HG02610 (cell line): Measurements from ENCODE around the gene NR6A1.

Experiments
- ATAC-seq: cut with Tn5 transposase; IDR thresholded peaks from one replicate; pipeline ENCODE4 v1.9.1; 2021; ENCODE audit warnings: mild to moderate bottlenecking, moderate library complexity; ENCODE audit not compliant: unreplicated experiment

Gene NR6A1

DNA sequence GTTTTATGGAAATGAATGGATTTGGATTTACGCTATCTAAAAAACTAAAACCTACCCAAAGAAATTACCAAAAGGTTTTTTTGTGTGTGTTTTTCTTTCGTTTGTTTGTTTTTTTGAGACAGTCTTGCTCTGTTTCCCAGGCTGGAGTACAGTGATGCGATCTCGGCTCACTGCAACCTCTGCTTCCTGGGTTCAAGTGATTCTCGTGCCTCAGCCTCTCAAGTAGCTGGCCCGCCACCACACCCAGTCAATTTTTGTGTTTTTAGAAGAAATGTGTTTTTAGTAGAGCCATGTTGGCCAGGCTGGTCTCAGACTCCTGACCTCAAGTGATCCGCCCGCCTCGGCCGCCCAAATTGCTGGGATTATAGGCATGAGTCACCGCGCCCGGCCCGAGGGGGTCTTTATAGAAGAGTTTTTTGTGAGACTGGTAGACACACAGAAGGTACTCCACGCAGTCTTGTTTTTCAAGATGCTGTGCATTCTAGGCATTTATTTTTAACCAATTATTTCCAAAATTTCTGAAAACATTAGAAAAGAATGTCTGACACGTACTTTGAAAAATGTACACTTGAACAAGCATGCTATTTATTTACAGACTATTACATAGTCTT, 75.7 kb downstream of the NR6A1 start:
- no peak for ATAC-seq

DNA sequence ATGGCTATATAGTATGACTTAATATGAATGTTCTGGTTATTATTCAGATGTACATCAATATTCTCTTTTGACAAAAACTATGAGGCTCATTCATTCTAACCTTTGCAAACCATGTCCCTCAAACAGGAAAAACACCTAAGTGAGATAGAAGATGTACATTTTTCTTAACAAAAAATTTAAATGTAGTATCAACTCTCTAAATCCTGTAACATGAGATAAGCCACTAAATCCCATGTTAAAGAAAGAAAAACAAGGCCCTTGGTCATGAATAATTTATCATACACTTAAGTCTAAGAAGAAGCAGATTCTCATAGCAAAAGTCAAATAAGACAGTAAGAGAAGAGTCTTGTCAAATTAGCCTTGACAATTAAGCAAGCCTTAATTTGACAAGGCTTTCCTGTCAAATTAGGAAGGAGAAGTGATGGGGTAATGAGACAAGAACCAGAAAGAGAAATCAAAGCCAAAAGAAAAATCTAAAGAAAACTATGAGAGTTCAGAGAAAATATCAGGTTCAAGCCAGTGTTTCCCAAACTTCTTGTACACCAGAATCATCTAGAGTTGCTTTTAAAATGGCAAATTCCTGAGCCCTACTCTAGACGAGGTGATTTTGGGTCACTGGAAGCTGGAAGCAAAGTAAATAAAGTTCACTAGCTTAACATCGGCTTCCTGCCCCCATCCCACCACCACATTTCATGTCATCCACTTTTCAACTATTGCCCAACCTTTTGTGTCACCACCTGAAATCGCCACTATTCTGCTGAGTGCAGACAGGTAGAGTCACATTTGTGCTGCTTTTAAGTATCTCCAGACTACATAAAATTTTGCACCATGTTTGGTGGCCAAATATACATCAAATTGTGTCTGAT, 76.5 kb downstream of the NR6A1 start:
- no peak for ATAC-seq

DNA sequence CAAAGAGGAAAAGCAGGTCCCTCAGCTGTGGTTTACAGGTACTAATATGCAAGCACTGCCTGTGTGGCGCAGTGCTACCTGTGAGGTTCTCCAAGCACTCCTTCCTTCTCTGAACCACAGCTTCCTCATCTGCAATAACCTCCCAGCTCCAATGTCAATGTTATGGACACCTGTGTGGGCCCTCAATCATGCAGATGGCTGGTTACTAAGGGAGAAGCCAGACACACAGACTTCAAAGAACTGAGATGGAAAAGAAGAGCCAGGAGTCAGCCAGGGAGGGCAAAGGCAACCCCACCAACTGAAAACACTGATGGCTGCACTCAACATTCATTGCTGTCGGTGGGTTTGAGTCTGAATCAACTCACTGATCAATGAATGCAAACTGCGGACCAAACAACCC, 77.7 kb downstream of the NR6A1 start:
- no peak for ATAC-seq

DNA sequence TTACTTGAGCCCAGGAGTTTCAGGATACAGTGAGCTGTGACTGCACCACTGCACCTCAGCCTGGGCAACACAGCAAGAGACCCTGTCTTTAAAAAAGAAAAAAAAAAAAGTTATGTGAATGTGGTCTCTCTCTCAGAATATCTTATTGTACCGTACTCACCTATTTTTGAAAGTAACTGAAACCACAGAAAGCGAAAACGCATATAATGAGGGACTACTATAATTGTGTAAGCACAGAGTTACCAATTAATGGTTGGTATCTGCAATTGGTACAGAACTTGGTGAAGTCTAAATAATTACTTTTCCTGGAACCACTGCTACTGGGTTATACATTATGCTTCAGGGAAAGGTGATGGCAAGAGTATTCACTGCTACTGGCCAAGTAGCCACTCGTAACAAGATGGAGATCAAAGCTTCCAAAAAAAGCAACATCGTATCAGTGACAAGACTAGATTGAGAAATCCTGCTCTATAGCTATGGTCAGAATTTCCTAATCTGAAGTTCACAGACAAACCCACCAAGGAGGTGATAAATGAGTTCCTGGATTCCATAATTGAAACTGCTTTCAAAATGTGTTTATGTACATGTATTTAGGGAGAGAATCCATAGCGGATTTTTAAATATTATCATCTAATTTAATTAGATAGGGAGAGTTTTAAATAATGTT, 82.7 kb downstream of the NR6A1 start:
- no peak for ATAC-seq

DNA sequence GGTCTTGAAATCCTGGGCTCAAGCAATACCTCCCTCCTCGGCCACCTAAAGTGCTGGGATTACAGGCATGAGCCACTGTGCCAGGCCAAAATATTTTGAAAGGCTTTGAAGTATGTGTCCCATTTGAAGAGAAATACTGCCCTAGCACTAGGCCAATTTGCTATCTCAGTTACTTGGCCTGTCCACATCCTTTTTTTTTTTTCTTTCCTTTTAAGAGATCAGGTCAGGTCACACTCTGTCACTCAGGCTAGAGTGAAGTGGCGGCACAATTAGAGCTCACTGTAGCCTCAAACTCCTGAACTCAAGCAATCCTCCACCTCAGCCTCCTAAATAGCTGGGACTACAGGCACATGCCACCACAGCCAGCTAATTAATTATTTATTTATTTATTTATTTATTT, 84.2 kb downstream of the NR6A1 start:
- no peak for ATAC-seq

DNA sequence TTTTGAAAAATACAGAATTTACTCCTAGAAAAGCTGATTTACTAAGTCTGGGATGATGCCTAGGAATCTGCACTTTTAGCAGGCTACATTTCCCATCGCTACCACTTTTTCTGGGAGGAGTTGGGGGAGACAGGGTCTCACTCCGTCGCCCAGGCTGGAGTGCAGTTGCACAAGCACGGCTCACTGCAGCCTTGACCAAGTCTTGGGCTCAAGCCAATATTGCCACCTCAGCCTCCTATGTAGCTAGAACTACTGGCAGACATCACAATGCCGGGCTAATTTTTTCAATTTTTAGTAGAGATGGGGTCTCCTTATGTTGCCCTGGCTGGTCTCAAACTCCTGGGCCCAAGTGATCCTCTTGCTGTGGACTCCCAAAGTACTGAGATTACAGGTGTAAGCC, 85.9 kb downstream of the NR6A1 start:
- no peak for ATAC-seq

DNA sequence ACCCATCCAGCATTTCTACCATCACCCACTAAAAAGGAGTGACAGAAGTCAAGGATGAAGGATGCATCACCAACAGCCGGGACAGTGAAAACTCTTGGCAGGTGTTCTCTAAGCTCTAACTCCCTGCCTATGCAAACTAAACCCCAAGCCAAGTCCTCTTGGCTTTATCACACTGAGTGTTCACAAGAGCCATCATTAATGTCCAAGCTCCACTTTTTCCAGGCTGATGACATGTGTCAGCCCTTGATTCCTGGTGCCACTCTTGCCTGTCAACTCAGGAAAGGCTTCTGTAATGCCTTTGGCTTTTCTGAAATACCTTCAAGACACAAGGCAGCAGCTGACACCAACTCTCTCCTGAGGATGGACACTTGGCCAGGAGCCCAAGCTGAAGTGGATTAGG, 86.9 kb downstream of the NR6A1 start:
- ATAC-seq, result no peak

DNA sequence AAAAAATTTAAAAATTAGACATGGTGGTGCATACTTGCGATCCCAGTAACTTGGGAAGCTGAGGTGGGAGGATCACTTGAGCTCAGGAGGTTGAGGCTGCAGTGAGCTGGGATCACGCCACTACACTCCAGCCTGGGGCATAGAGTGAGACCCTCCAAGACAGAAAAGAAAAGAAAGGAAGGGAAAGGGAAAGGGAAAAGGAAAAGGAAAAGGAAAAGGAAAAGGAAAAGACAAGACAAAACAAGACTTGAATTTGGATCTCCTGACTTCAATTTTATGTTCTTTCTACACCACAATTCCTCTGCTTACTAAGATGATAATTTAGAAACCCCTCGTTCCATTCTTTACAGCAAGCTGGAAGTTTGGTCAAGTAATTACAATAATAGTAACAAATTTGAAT, 88.1 kb downstream of the NR6A1 start:
- no peak for ATAC-seq

DNA sequence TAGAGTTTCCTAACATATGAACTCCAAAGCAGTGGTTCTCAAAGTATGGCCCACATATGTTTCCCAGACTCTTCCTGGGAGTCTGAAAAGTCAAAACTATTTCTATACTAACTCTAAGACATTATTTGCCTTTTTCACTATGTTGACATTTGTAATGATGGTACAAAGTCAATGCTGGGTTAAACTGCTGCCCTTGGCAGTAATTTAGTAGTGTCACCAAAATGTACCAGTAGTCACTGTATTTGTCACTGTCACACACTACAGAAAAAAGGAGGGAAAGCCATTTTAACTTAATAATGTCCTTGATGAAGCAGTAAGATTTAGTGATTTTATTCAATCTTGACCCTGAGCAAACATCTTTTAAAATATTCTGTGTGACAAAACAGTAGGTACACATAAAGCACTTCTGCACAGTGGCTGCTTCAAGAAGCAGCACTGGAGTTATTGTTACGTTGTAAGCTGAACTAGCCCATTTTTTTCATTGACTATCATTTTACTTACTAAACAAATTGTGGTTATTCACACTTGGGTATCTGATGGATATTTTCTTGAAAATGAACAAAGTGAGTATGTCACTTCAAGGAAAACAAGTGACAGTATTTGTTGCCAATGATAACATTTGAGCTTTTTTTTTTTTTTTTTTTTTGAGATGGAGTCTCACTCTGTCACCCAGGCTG, 90.3 kb downstream of the NR6A1 start:
- no peak for ATAC-seq

DNA sequence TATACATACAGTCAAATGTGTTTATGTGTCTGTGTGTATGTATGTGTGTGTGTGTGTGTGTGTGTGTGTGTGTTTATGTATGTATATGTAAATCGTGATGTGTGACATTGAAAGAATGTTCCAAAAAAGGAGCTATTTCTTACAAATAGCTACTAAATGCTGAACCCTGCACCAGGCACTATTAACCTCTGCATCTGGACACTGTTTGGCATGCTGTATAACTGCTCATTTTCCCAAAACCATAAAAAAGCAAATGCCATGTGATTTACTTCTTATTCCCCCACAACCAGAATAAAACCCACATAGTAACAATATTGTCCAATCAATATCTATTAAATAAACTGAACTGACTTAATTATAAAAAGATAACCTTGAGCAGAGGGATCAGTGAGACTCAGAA, 91.1 kb downstream of the NR6A1 start:
- no peak for ATAC-seq

DNA sequence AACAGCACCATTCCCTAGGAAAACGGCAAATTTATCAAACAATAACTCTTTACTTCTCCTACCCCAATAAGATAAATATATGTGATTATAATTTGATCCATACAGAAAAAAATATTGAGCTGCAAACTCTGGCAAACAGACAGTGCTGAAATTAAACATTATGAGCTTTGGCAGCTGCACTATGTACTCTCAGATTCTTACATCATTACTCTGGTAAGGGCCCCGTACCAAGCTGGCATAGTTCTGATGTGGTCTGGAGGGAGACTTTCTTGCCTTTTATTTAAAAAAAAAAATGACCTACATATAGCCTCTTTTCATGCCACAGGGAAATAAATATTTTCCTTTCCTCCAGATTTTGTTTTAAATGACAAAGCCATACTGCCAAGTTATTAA, 95.0 kb downstream of the NR6A1 start:
- ATAC-seq, result no peak

DNA sequence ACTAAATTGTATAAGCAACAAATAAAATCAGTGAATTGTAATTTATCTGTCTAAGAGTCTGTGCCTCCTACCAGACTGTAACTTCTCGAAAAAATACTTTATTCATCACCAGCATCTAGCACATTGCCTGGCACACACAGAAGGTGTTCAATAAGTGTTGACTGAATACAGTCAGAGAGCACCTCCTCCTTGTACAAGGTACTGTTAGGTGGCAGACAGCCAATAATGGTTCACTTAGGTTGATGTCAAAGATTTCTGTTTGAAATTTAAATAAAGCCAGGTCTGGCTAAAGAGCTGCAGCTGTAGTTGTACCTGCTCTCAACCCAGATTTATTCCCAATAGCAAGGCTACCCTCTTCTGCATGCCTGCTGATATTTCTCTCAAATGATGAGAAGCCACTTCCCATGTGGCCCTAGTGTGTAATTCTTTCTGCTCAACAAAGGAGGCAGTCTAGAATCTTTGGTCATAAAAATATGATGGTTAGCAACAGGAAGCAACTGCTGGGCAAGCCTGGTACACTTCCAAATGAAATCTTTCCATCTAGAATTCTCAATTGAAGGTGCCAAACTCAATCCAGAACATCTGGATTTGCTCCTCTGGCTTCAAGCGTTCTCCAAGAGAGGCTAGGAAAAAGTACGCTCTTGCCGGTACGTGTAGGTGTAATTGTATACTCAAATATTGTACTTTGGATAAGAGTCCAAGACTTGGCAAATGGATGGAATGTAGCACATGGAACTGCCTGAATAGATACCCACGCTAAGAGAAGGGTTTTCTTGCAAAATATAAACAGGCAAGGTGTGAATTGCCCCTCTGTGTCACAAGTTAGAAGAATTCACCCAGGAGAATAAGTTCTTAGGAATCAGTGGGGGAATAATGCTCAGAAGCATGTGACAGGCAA, 95.6 kb downstream of the NR6A1 start:
- ATAC-seq, result no peak

DNA sequence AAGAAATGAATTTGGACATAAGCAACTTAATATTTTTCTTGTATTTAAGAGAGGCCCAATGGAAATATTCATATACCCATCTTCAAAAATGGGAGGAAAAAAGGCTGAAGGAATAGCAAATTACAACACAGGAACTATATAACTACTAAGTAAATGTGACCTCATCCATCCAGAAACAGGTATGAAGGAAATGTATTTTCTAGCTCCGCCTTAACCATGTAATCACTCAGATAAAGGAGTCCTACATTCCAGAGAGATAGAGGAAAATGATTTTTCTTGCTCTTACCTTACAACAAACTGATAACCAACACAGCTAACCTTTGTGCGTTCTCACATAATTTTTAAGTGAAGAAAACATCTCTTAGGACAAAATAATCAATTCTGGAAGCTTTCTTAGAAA, 96.5 kb downstream of the NR6A1 start:
- no peak for ATAC-seq

DNA sequence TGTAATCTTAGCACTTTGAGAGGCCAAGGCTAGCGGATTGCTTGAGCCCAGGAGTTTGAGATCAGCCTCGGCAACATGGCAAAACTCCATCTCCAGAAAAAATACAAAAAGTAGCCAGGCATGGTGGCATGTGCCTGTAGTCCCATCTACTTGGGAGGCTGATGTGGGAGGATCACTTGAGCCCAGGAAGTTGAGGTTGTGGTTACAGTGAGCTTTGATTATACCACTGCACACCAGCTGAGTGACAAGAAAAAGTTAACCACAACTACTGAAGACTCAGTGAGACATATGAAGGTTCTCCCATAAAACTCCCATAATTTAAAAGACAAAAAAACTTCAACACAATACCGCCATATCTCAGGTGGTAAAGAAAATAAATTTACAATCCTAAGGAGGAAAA, 98.0 kb downstream of the NR6A1 start:
- no peak for ATAC-seq

DNA sequence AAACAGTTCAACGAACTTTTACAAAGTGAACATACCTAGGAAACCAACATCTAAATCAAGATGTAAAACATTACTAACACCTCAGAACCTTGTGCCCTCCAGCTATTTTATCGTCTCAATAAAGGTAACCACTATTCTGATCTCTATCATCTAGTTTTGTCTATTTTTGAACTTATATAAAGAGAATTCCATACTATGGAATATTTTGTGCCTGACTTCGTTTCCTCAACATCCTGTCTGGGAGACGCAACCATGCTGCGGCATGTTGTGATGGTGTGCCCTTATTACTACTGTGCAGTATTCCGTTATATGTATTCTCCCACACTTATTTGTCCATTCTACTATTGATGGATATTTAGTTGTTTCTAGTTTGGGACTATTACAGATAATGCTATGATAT, 99.2 kb downstream of the NR6A1 start:
- ATAC-seq, result no peak

DNA sequence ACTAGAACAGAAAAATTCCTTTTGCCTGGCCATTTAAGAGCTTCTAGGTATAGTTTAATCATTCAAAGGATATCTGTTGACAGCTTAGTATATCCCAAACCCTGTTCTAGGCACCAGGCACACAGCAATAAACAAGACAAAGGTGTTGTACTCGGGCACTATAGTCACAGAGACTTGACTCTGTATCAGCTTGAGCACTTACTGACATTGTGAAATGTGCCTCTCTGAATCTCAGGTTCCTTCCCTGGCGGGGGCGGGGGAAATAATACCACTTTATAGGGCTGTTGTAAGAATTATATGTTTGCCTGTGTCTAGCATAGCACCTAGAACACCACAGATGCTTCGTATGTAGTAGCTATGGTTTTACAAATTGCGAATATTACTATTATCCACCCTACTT, 104.5 kb downstream of the NR6A1 start:
- no peak for ATAC-seq

DNA sequence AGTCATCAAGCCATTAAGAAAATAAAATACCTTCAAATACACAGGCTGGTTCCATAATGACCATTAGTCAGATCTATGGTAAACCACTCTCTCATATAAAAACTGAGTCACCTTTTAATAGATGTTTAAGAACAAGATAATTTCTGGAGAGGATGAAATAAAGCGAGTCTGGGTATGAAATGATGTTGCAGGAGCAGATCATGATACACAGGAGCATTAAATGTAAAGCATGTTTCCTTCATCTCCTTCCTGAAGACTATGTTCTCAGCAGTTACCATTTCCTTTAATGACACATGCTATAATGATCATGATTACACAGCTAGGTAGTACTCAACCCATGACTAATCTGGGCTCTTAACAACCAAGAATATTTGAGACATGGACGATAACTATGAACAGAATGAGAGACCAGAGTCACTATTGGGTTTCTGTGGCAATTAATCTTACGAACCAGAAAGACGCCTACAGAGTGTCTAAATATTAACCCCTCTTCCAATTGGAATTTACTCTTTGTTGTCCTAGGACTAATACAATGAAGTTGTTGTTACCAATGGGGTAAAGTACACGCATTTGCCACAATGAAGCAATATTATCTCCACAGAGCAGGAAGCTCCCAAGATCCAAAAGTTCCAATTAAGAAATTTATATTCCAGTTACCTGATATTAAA, 105.6 kb downstream of the NR6A1 start:
- no peak for ATAC-seq

DNA sequence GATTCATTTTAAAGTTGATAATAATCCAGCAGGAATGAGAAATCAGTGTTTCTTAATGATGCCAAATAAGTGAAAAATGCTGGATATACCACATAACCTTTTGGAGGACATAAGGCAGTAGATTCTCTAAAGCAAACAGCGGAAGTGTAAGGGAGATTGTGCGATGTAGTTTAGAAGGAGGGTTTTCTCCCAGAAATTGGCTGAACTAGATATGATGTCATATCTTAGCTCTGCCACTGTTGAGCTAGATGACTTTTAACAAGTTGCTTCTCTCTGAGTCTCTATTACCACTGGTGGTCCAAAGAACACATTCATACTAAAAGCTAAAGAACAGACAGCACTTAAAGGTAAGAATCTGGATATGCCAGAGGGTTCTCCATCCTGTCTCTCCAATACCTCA, 107.0 kb downstream of the NR6A1 start:
- ATAC-seq, result no peak

DNA sequence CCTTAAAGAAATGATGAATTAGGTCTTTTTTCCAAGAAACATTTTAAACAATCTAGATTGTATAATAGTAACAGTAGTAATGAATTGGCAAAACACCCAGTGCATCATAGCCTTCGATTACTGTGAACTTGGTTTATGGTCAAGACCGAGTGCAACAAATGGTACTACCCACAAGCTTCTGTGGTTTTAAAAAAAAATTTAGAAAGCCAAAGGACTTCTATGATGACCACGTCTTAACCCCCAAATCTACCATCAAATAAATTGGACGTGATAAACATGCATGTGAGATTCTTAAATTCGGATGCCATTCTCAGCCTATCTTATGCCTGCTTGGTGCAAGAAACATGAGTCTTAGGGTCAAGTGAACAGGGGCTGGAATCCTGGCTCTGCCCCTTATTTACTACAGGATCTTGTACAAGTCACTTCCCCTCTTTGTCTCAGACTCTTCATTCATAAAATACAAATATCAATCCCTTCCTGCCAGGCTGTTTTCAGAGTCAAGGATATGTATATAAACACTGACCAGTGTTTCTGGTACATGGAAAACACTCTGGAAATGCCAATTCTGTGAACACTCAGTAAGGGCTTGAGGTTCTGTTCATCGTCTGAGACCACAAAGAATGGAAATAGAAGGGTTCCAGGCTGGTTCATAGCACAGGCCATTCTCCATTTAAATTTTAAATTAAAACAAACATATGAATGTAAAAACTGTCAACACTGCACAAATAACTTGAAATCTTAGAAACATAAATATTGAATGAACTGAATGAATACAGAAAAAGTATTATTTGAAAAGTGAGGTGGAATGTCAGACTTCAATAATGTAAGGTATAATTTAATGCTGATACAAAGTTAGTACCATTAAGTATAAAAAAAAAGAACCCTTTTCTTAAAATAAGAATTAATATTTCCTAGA, 107.8 kb downstream of the NR6A1 start:
- ATAC-seq, result no peak
